Hepatocyte (in vitro differentiated cells): ENCODE results near the gene AP1S3. TPM values are rescaled to one million over a fixed set of nuclear protein-coding genes. Genes with fewer than 3 reads are reported as not detected.

Experiments
- DNase-seq: peaks from one replicate; pipeline ENCODE4 v3.0.0-alpha.2; 2016; ENCODE audit warnings: low spot score
- H2AFZ ChIP-seq: fragments of 200-600 bp; sonication (generic); 2 replicates; pipeline ENCODE4 v1.6.0; 2016; ENCODE audit warnings: antibody characterized with exemption, mild to moderate bottlenecking
- H3K27ac ChIP-seq: fragments of 200-600 bp; sonication (generic); 2 replicates; pipeline ENCODE4 v1.5.1; 2016; ENCODE audit warnings: mild to moderate bottlenecking
- H3K27me3 ChIP-seq: fragments of 200-600 bp; sonication (generic); 2 replicates; pipeline ENCODE4 v1.6.1; 2016
- H3K36me3 ChIP-seq: fragments of 200-600 bp; sonication (generic); replicated peaks from 2 replicates; pipeline ENCODE4 v1.5.1; 2016; ENCODE audit warnings: low read depth; ENCODE audit not compliant: insufficient read depth
- H3K4me1 ChIP-seq: fragments of 200-600 bp; sonication (generic); 2 replicates; pipeline ENCODE4 v1.5.1; 2016; ENCODE audit warnings: mild to moderate bottlenecking, moderate library complexity; ENCODE audit not compliant: insufficient read depth
- H3K4me2 ChIP-seq: fragments of 200-600 bp; sonication (generic); 2 replicates; pipeline ENCODE4 v1.6.0; 2016
- H3K4me3 ChIP-seq: fragments of 200-600 bp; sonication (generic); 2 replicates; pipeline ENCODE4 v1.5.1; 2016; ENCODE audit warnings: mild to moderate bottlenecking
- H3K79me2 ChIP-seq: fragments of 200-600 bp; sonication (generic); 2 replicates; pipeline ENCODE4 v1.6.0; 2017; ENCODE audit warnings: mild to moderate bottlenecking
- H3K9me2 ChIP-seq: fragments of 200-600 bp; sonication (generic); replicated peaks from 2 replicates; pipeline ENCODE4 v1.6.0; 2017; ENCODE audit warnings: mild to moderate bottlenecking; ENCODE audit not compliant: insufficient read depth
- H3K9me3 ChIP-seq: fragments of 200-600 bp; sonication (generic); 2 replicates; pipeline ENCODE4 v1.5.1; 2016; ENCODE audit warnings: low read depth, mild to moderate bottlenecking
- H4K20me1 ChIP-seq: fragments of 200-600 bp; sonication (generic); 2 replicates; pipeline ENCODE4 v1.6.0; 2016; ENCODE audit warnings: mild to moderate bottlenecking; ENCODE audit not compliant: insufficient read depth, poor library complexity, severe bottlenecking
- CTCF ChIP-seq: fragments of 200-600 bp; sonication (generic); IDR thresholded peaks from 2 replicates; pipeline ENCODE4 v1.5.1; 2016; ENCODE audit warnings: antibody characterized with exemption, mild to moderate bottlenecking; ENCODE audit not compliant: poor library complexity
- EZH2 ChIP-seq: fragments of 200-600 bp; sonication (generic); IDR thresholded peaks from 2 replicates; pipeline ENCODE4 v1.6.1; 2016; ENCODE audit warnings: antibody characterized with exemption, mild to moderate bottlenecking, borderline replicate concordance
- EZH2phosphoT487 ChIP-seq: fragments of 200-600 bp; sonication (generic); IDR thresholded peaks from one replicate; pipeline ENCODE4 v1.6.1; 2018; ENCODE audit warnings: antibody characterized with exemption, mild to moderate bottlenecking, low read depth, moderate library complexity; ENCODE audit not compliant: unreplicated experiment, severe bottlenecking
- WGBS: methylation state at CpG from one replicate; pipeline ENCODE4 v1.1.6; 2016; ENCODE audit warnings: low lambda C conversion rate; ENCODE audit errors: missing lambda C conversion rate; 5-methylcytosine and 5-hydroxymethylcytosine counted together
- polyA plus RNA-seq: library from polyadenylated mRNA; unstranded; fragments of >200 nt; fragmentation: Nextera tagmentation; extraction: Ambion mirVana; gene quantifications from 2 replicates; pipeline ENCODE4 v1.2.1, GENCODE V29; 2016
- total RNA-seq: library from RNA; depleted of rRNA; stranded (reverse); fragments of >200 nt; gene quantifications from 2 replicates; pipeline ENCODE4 v1.2.3, GENCODE V29; 2014

The AP1S3 gene
- total and polyA plus RNA-seq, 2 experiments from 2014 or later: 16.5 to 30.7 TPM

DNA sequence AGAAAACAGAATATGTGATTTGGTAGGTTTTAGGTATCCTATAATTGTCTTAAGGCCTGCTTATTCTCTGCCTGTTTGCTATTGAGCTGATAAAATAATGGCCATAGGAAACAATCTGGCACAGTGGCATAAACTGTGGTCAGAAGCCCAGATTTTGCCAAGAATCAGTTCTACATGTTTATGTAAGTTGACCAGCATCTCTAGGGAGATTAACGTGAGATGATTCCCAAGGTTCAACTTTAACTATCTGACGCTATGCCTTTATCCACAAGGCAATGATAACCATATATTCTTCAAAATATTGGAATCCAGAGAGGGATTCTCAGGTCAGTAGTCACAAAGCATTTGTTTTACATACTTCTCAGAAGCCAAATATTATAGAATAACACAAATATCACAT is 25.6 kb downstream of the AP1S3 start:
- Histone ChIP-seq H3K4me2 (no peak overlapping the region), H3K79me2 (peaks cover 51% of the 10 kb centered on the region), H3K27me3 (no peaks in the 10 kb centered on the region), H3K36me3 (no peaks in the 10 kb centered on the region), H2AFZ (no peak overlapping the region), H3K9me3 (no peaks in the 10 kb centered on the region), H3K27ac (no peak overlapping the region), H3K4me1 (no peaks in the 10 kb centered on the region), H3K4me3 (no peak overlapping the region), H3K9me2 (no peaks in the 10 kb centered on the region), H4K20me1 (no peaks in the 10 kb centered on the region)
- DNase-seq: no peak
- TF ChIP-seq EZH2phosphoT487 (no peak), CTCF (no peak), EZH2 (no peak)
- 88% methylated on average over 2 of the region's 2 CpGs for WGBS

DNA sequence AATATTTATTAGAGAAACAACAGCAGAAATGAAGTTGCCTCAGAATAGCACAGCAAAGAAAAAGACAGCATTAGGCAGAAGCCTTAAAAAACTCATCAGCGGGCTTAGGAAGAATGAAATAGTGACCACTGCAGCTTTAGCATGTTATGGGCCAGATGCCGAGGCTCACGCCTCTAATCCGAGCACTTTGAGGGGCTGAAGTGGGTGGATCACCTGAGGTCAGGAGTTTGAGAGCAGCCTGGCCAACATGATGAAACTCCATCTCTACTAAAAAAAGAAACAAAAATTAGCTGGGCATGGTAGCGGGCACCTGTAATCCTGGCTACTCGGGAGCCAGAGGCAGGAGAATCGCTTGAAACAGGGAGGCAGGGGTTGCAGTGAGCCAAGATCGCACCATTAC is 32.4 kb downstream of the AP1S3 start:
- Histone ChIP-seq H3K9me2 (no peaks in the 10 kb centered on the region), H3K9me3 (no peaks in the 10 kb centered on the region)

DNA sequence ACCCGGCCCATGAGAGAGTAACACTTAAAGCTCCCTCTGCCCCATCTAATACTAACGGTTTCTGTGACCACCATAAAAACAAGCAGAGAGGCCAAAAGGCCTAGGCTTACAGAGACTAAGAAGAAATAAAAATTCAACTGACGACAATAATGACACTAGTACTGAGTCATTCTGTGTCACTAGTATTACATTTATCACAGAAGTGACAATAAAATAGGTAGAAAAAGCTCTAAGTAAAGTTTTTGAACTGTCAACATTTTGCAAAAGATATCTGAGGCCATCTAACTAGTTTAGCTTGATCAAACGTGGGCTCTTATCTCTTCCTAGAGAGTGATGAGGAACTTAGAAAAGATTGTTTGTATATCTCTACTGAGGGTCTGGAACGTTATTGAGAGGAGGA is 35.6 kb downstream of the AP1S3 start:
- no peaks in the 10 kb centered on the region for H3K9me2 ChIP-seq
- peak overlapping the region; percentile 21 for H3K27ac ChIP-seq
- H3K36me3 ChIP-seq: no peaks in the 10 kb centered on the region
- TF ChIP-seq EZH2 (no peak), CTCF (no peak), EZH2phosphoT487 (no peak)
- 44% methylated on average over 5 of the region's 5 CpGs for WGBS
- H3K79me2 ChIP-seq: peaks cover 9% of the 10 kb centered on the region
- DNase-seq: no peak
- no peaks in the 10 kb centered on the region for H4K20me1 ChIP-seq
- H3K27me3 ChIP-seq: no peaks in the 10 kb centered on the region
- H3K4me1 ChIP-seq: no peaks in the 10 kb centered on the region
- no peaks in the 10 kb centered on the region for H3K9me3 ChIP-seq
- H3K4me2 ChIP-seq: no peak overlapping the region
- H3K4me3 ChIP-seq: no peak overlapping the region
- H2AFZ ChIP-seq: no peak overlapping the region

More for the DNA sequence above, 32.4 kb downstream of the AP1S3 start:
- DNase-seq: no peak
- WGBS: 91% methylated on average over 8 of the region's 8 CpGs
- Histone ChIP-seq H3K36me3 (no peaks in the 10 kb centered on the region), H4K20me1 (no peaks in the 10 kb centered on the region), H3K27ac (no peak overlapping the region), H3K79me2 (peaks cover 11% of the 10 kb centered on the region), H3K4me3 (no peak overlapping the region), H3K4me2 (no peak overlapping the region), H3K27me3 (no peaks in the 10 kb centered on the region), H3K4me1 (no peaks in the 10 kb centered on the region), H2AFZ (no peak overlapping the region)
- no peak for TF ChIP-seq EZH2phosphoT487
- no peak for TF ChIP-seq EZH2
- TF ChIP-seq CTCF: no peak

DNA sequence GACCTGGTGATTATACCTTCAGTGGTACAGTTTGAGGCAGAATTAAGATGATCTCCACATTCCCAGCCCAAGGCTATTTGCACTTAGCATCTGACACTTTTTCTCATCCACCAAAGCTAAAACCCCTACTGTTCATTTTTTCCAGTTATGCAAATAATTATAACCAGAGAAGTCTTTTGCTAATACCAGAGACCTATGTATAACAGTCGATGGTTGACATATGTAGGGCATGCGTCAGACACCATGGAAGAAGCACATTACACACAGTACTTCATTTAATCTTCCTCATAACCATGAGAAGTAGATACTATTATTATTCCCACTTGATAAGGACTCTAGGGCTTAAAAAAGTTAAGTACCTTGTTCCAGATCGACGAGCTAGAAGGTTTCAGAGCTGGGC is 36.5 kb downstream of the AP1S3 start:
- Histone ChIP-seq H3K4me2 (no peak overlapping the region), H3K4me3 (no peak overlapping the region), H3K36me3 (no peaks in the 10 kb centered on the region), H3K9me2 (no peaks in the 10 kb centered on the region), H3K9me3 (no peaks in the 10 kb centered on the region), H2AFZ (no peak overlapping the region), H3K27me3 (no peaks in the 10 kb centered on the region), H3K79me2 (peaks cover 14% of the 10 kb centered on the region), H3K27ac (no peak overlapping the region), H4K20me1 (no peaks in the 10 kb centered on the region), H3K4me1 (no peaks in the 10 kb centered on the region)
- 92% methylated on average over 4 of the region's 4 CpGs for WGBS
- no peak for TF ChIP-seq CTCF
- TF ChIP-seq EZH2: no peak
- TF ChIP-seq EZH2phosphoT487: no peak
- no peak for DNase-seq
